Measurements from ENCODE around the gene ATP10A. TPM values are rescaled to one million over a fixed set of nuclear protein-coding genes. Genes with fewer than 3 reads are reported as not detected.

The ATP10A gene
- polyA plus RNA-seq, 1 donor (not counting 4 experiments of a cell fraction or from before 2014, with no cell fraction given) = not detected

DNA sequence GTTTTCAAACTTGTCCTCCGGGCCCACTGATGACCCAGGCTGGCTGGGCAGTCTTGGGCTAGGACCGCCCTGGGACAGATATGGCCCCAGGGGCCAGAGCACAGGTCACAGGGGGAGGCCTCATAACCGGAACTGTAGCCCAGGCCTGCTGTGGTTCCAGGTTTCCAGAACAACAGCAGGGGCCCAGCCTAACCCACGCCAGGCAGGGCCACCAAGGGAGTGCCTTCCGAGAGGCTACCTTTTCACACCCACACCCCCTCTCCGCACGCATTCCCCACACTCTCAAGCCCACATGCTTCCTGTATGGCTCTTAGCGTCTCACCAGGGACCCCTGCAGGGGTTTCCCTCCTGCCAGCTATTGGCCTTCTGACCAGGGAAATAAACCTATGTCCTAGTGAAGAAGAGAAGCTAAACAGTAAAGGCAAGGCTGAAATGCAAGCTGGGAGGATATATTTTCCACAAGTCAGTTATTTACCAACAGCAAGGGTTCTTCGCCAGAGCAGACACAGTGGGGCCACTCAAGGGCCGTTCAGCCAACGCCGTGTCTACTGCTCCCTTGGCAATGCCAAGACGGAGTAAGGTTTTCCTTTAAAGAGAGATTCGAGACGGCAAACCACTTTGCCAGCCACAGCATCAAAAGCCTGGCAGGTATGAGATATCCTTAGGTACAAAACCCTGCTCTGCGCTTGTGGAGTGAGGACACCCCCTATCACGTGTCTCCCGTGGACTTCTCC is 135.1 kb downstream of the ATP10A start:
- H3K79me2 ChIP-seq (ENCODE audit: control insufficient read depth, insufficient read depth, low read length) = no peaks in the 10 kb centered on the region
- no peak overlapping the region for H3K4me3 ChIP-seq (ENCODE audit: control insufficient read depth in 2 of 3, extremely low read depth in 1 of 3, insufficient read depth in 2 of 3, low read depth in 1 of 3, low read length in 3 of 3)
- no peak overlapping the region for H3K27ac ChIP-seq (ENCODE audit: control insufficient read depth, insufficient read depth, low read length)
- TF ChIP-seq, protein P1, sequence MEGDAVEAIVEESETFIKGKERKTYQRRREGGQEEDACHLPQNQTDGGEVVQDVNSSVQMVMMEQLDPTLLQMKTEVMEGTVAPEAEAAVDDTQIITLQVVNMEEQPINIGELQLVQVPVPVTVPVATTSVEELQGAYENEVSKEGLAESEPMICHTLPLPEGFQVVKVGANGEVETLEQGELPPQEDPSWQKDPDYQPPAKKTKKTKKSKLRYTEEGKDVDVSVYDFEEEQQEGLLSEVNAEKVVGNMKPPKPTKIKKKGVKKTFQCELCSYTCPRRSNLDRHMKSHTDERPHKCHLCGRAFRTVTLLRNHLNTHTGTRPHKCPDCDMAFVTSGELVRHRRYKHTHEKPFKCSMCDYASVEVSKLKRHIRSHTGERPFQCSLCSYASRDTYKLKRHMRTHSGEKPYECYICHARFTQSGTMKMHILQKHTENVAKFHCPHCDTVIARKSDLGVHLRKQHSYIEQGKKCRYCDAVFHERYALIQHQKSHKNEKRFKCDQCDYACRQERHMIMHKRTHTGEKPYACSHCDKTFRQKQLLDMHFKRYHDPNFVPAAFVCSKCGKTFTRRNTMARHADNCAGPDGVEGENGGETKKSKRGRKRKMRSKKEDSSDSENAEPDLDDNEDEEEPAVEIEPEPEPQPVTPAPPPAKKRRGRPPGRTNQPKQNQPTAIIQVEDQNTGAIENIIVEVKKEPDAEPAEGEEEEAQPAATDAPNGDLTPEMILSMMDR (optimal IDR thresholded peaks at IDR 0.05 in 1 of 3, IDR thresholded peaks at IDR 0.05 in 1 of 3, conservative IDR thresholded peaks at IDR 0.05 in 1 of 3; ENCODE audit: extremely low read depth in 1 of 3, insufficient read depth in 2 of 3, low read length in 3 of 3) = no peak
- TF ChIP-seq EZH2 (IDR thresholded peaks at IDR 0.05; ENCODE audit: low read length) = no peak
- H3K4me1 ChIP-seq (ENCODE audit: control insufficient read depth, extremely low read depth, insufficient read depth, low read length) = no peaks in the 10 kb centered on the region
- FAIRE-seq (no peak), DNase-seq (ENCODE audit: low read depth, low spot score) (no peak)
- no peaks in the 10 kb centered on the region for H4K20me1 ChIP-seq (ENCODE audit: control insufficient read depth, extremely low read depth, insufficient read depth, low read length)
- no peak overlapping the region for H2AFZ ChIP-seq (ENCODE audit: control insufficient read depth, low read length)
- H3K9me3 ChIP-seq (ENCODE audit: control insufficient read depth, low read depth, low read length) = peaks cover 5% of the 10 kb centered on the region
- dilution Hi-C loops (cut with MboI; ENCODE audit: extremely low pct_ligation_motif_present, low sequenced_read_pairs) = no loop called here
- no peaks in the 10 kb centered on the region for H3K9me1 ChIP-seq (ENCODE audit: control insufficient read depth, extremely low read depth, insufficient read depth, low read length)
- H3K36me3 ChIP-seq (ENCODE audit: control insufficient read depth in 2 of 2, extremely low read depth in 1 of 2, insufficient read depth in 2 of 2, low read length in 2 of 2) = no peaks in the 10 kb centered on the region
- H3K4me2 ChIP-seq (ENCODE audit: control insufficient read depth, extremely low read depth, insufficient read depth, low read depth, low read length) = no peak overlapping the region
- H3K27me3 ChIP-seq (ENCODE audit: control insufficient read depth, extremely low read depth, insufficient read depth, low read length) = no peaks in the 10 kb centered on the region
- no peak overlapping the region for H3K9ac ChIP-seq (ENCODE audit: control insufficient read depth, extremely low read depth, insufficient read depth, low read length)

DNA sequence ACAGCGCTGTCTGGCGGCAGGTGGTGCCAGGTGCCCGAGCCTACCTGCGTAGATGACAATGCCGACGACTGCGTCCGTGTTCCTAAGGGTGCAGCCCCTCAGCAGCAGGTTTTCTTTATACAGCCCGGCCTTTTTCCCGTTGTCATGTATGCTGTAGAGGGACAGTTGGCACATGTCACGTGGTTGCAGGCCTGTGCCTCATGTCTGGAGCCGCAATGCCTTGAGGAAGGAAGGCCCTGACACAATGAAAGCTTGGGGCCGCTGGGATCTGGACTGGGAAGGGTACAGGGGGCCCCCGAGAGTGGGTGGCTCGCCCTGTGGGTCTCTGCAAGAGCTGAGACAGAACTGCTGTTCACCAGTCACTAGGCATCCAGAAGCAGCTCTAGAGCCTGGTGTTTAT is 136.0 kb downstream of the ATP10A start:
- dilution Hi-C loops (cut with MboI; ENCODE audit: extremely low pct_ligation_motif_present, low sequenced_read_pairs) = no loop called here
- Histone ChIP-seq H3K27me3 (ENCODE audit: control insufficient read depth, extremely low read depth, insufficient read depth, low read length) (no peaks in the 10 kb centered on the region), H3K9me3 (ENCODE audit: control insufficient read depth, low read depth, low read length) (peaks cover 5% of the 10 kb centered on the region), H3K4me3 (ENCODE audit: control insufficient read depth in 2 of 3, extremely low read depth in 1 of 3, insufficient read depth in 2 of 3, low read depth in 1 of 3, low read length in 3 of 3) (no peak overlapping the region), H3K27ac (ENCODE audit: control insufficient read depth, insufficient read depth, low read length) (no peak overlapping the region), H3K9ac (ENCODE audit: control insufficient read depth, extremely low read depth, insufficient read depth, low read length) (no peak overlapping the region), H3K79me2 (ENCODE audit: control insufficient read depth, insufficient read depth, low read length) (no peaks in the 10 kb centered on the region), H4K20me1 (ENCODE audit: control insufficient read depth, extremely low read depth, insufficient read depth, low read length) (no peaks in the 10 kb centered on the region), H3K4me2 (ENCODE audit: control insufficient read depth, extremely low read depth, insufficient read depth, low read depth, low read length) (no peak overlapping the region), H3K36me3 (ENCODE audit: control insufficient read depth in 2 of 2, extremely low read depth in 1 of 2, insufficient read depth in 2 of 2, low read length in 2 of 2) (no peaks in the 10 kb centered on the region), H3K9me1 (ENCODE audit: control insufficient read depth, extremely low read depth, insufficient read depth, low read length) (no peaks in the 10 kb centered on the region), H2AFZ (ENCODE audit: control insufficient read depth, low read length) (no peak overlapping the region), H3K4me1 (ENCODE audit: control insufficient read depth, extremely low read depth, insufficient read depth, low read length) (no peaks in the 10 kb centered on the region)
- FAIRE-seq (no peak), DNase-seq (ENCODE audit: low read depth, low spot score) (no peak)
- TF ChIP-seq, protein P1 (optimal IDR thresholded peaks at IDR 0.05 in 1 of 3, IDR thresholded peaks at IDR 0.05 in 1 of 3, conservative IDR thresholded peaks at IDR 0.05 in 1 of 3; ENCODE audit: extremely low read depth in 1 of 3, insufficient read depth in 2 of 3, low read length in 3 of 3) = no peak
- no peak for TF ChIP-seq EZH2 (IDR thresholded peaks at IDR 0.05; ENCODE audit: low read length)
